GM12878 (cell line): ENCODE results near the gene LAMB1. TPM values are rescaled to one million over a fixed set of nuclear protein-coding genes. Genes with fewer than 3 reads are reported as not detected.

Experiments
- ATAC-seq: fragments of 200-7000 bp; cut with Tn5 transposase; 3 replicates; pipeline ENCODE4 v1.9.1; 2020; ENCODE audit warnings: mild to moderate bottlenecking, moderate library complexity
- BruUV-seq: library from RNA; stranded (reverse); fragments of 400-500 nt; replicated peaks from 2 replicates; lab custom pipeline; 2021; lab: Mats Ljungman, UMichigan
- CTCF ChIA-PET: fragments of 300-600 bp; sonication (Branson Sonifier 250); formaldehyde crosslinking; extraction: SDS; loops from one replicate; lab custom pipeline; 2021; ENCODE audit warnings: inconsistent platforms; lab: Yijun Ruan, JAX
- POLR2A ChIA-PET: fragments of 350-600 bp; formaldehyde crosslinking; extraction: SDS; loops from one replicate; lab custom pipeline; 2021; ENCODE audit warnings: inconsistent platforms; lab: Charles Lee
- RAD21 ChIA-PET: fragments of 300-600 bp; sonication (Branson Sonifier 250); formaldehyde crosslinking; loops from one replicate; lab custom pipeline; 2023; ENCODE audit warnings: antibody characterized with exemption; ENCODE audit not compliant: unreplicated experiment; lab: Charles Lee
- SMC1A ChIA-PET: fragments of 300-600 bp; sonication (Branson Sonifier 250); formaldehyde crosslinking; loops from one replicate; lab custom pipeline; 2023; ENCODE audit not compliant: unreplicated experiment, uncharacterized antibody; lab: Charles Lee
- DNase-seq: peaks from one replicate; pipeline ENCODE4 v3.0.0-alpha.2; 2011; ENCODE audit warnings: low read depth, low spot score
- FAIRE-seq: peaks from 3 replicates; lab custom pipeline; 2011; peaks lifted over from hg19 to GRCh38; lab: Jason Lieb, UNC
- H2AFZ ChIP-seq: 2 replicates; pipeline ENCODE4 v1.6.0; 2011; ENCODE audit warnings: low read depth, low read length, control low read depth; ENCODE audit not compliant: control insufficient read depth
- H3K27ac ChIP-seq: 2 replicates; pipeline ENCODE4 v1.5.1; 2011; ENCODE audit warnings: control low read depth; ENCODE audit not compliant: control insufficient read depth, insufficient read depth
- H3K27me3 ChIP-seq, 2 experiments: replicated peaks in 1 of 2; 2 replicates each; pipeline versions ENCODE4 v1.6.0 to v1.6.1; 2011; ENCODE audit warnings: low read length in 1 of 2; ENCODE audit not compliant: control insufficient read depth in 2 of 2, insufficient read depth in 2 of 2
- H3K36me3 ChIP-seq, 2 experiments: 2 replicates each; pipeline ENCODE4 v1.5.1; 2011; ENCODE audit warnings: low read length in 1 of 2; ENCODE audit not compliant: control insufficient read depth in 2 of 2, insufficient read depth in 2 of 2
- H3K4me1 ChIP-seq: 2 replicates; pipeline ENCODE4 v1.6.1; 2011; ENCODE audit warnings: mild to moderate bottlenecking, low read length, moderate library complexity, mixed read lengths; ENCODE audit not compliant: control insufficient read depth, insufficient read depth
- H3K4me2 ChIP-seq: 2 replicates; pipeline ENCODE4 v1.6.0; 2011; ENCODE audit warnings: control low read depth; ENCODE audit not compliant: control insufficient read depth, insufficient read depth
- H3K4me3 ChIP-seq: fragments of 200-600 bp; sonication (generic); 2 replicates; pipeline ENCODE4 v1.5.1; 2016
- H3K79me2 ChIP-seq: 2 replicates; pipeline ENCODE4 v1.6.0; 2011; ENCODE audit warnings: low read length; ENCODE audit not compliant: control insufficient read depth, insufficient read depth
- H3K9ac ChIP-seq: 2 replicates; pipeline ENCODE4 v1.8.0; 2011; ENCODE audit warnings: low read length, control low read depth, mixed read lengths; ENCODE audit not compliant: control insufficient read depth, insufficient read depth
- H3K9me3 ChIP-seq: replicated peaks from 3 replicates; pipeline ENCODE4 v1.5.1; 2011; ENCODE audit warnings: mild to moderate bottlenecking, low read length; ENCODE audit not compliant: control insufficient read depth, insufficient read depth
- H4K20me1 ChIP-seq: 2 replicates; pipeline ENCODE4 v1.6.0; 2011; ENCODE audit not compliant: control insufficient read depth, insufficient read depth
- BMI1 ChIP-seq: fragments of 450-650 bp; IDR thresholded peaks from 2 replicates; pipeline ENCODE4 v1.6.1; 2016; ENCODE audit warnings: mild to moderate bottlenecking, moderate library complexity, borderline replicate concordance
- E4F1 ChIP-seq: fragments of 450-650 bp; IDR thresholded peaks from 2 replicates; pipeline ENCODE4 v1.6.1; 2018; ENCODE audit warnings: borderline replicate concordance, mild to moderate bottlenecking; ENCODE audit not compliant: partially characterized antibody
- ETV6 ChIP-seq, 2 experiments: fragments of 450-650 bp in 1 of 2; IDR thresholded peaks in 1 of 2; conservative IDR thresholded peaks in 1 of 2; 2 replicates each; pipeline ENCODE4 v1.6.1; 2014; ENCODE audit warnings: antibody characterized with exemption in 1 of 2, borderline replicate concordance in 1 of 2, low read depth in 1 of 2, mild to moderate bottlenecking in 1 of 2, moderate library complexity in 1 of 2
- IRF5 ChIP-seq: fragments of 450-650 bp; IDR thresholded peaks from 2 replicates; pipeline ENCODE4 v1.6.1; 2017; ENCODE audit warnings: borderline replicate concordance
- JUNB ChIP-seq: IDR thresholded peaks from 2 replicates; pipeline ENCODE4 v1.6.1; 2016; ENCODE audit warnings: antibody characterized with exemption, mild to moderate bottlenecking
- MXI1 ChIP-seq: fragments of 150-350 bp; IDR thresholded peaks from 2 replicates; pipeline ENCODE4 v1.6.1; 2011; ENCODE audit warnings: low read depth, mild to moderate bottlenecking, inconsistent platforms, low read length, improper control_type of control experiment
- NFXL1 ChIP-seq: fragments of 450-650 bp; IDR thresholded peaks from 2 replicates; pipeline ENCODE4 v1.6.1; 2017; ENCODE audit warnings: antibody characterized with exemption, mild to moderate bottlenecking, borderline replicate concordance
- RAD51 ChIP-seq: fragments of 450-650 bp; IDR thresholded peaks from 2 replicates; pipeline ENCODE4 v1.6.1; 2016; ENCODE audit warnings: moderate library complexity, mild to moderate bottlenecking, inconsistent platforms
- RB1 ChIP-seq: fragments of 450-650 bp; formaldehyde crosslinking; IDR thresholded peaks from 2 replicates; pipeline ENCODE4 v1.6.1; 2017; ENCODE audit warnings: mild to moderate bottlenecking, borderline replicate concordance
- SIX5 ChIP-seq: IDR thresholded peaks from 2 replicates; pipeline ENCODE4 v1.6.1; 2011; ENCODE audit warnings: mild to moderate bottlenecking, low read depth, low read length, moderate library complexity; ENCODE audit not compliant: severe bottlenecking
- SMAD5 ChIP-seq: IDR thresholded peaks from 2 replicates; pipeline ENCODE4 v1.6.1; 2016; ENCODE audit warnings: antibody characterized with exemption, low read depth
- SRF ChIP-seq, 2 experiments: IDR thresholded peaks; 2 replicates each; pipeline ENCODE4 v1.6.1; 2011; ENCODE audit warnings: low read depth in 2 of 2, low read length in 2 of 2, mild to moderate bottlenecking in 1 of 2, moderate library complexity in 1 of 2
- USF1 ChIP-seq: IDR thresholded peaks from 2 replicates; pipeline ENCODE4 v1.6.1; 2011; ENCODE audit warnings: borderline replicate concordance, low read depth, mild to moderate bottlenecking, moderate library complexity, mixed read lengths, low read length; ENCODE audit not compliant: insufficient read depth; ENCODE audit errors: extremely low read length
- ZNF622 ChIP-seq: fragments of 450-650 bp; IDR thresholded peaks from 2 replicates; pipeline ENCODE4 v1.6.1; 2017; ENCODE audit warnings: mild to moderate bottlenecking, inconsistent platforms
- WGBS: methylation state at CpG from one replicate; pipeline ENCODE4 v1.1.6; 2016; ENCODE audit warnings: low lambda C conversion rate; ENCODE audit not compliant: insufficient replicate concordance, insufficient coverage; ENCODE audit errors: missing lambda C conversion rate; 5-methylcytosine and 5-hydroxymethylcytosine counted together
- in situ Hi-C: fragments of 300-500 bp; cut with MboI; formaldehyde crosslinking; loops from 9 replicates; pipeline ENCODE4 v1.14.3; 2018; ENCODE audit warnings: mixed read lengths
- intact Hi-C: fragments of 100-400 bp; cut with micrococcal nuclease; formaldehyde crosslinking; loops from one replicate; pipeline ENCODE4 v1.14.2; 2022; ENCODE audit not compliant: unreplicated experiment
- polyA plus RNA-seq, 11 experiments: library from polyadenylated mRNA; depleted of rRNA in 4 of 11; unstranded in 6 of 11; stranded (reverse) in 5 of 11; fragments of >200 nt; fragmentation: Nextera tagmentation in 4 of 11; fragmentation: Illumina TruSeq in 1 of 11; extraction: Ambion mirVana in 4 of 11; extraction: Trizol in 1 of 11; gene quantifications; 1 replicate in 1 of 11; 2 replicates in 10 of 11; pipeline versions ENCODE4 v1.2.1 to v1.2.3, GENCODE V29; 2011 to 2016; ENCODE audit warnings: inconsistent platforms in 2 of 11, missing spikeins in 2 of 11, low read depth in 1 of 11
- total RNA-seq, 4 experiments: library from RNA; depleted of rRNA in 3 of 4; stranded (reverse); fragments of >200 nt in 3 of 4; fragmentation: Illumina TruSeq in 1 of 4; extraction: Trizol in 1 of 4; gene quantifications; 2 replicates each; pipeline versions ENCODE4 v1.2.1 to v1.2.3, GENCODE V29; 2013 to 2021
- TF ChIP-seq, protein P1 (sequence below): fragments of 450-650 bp; IDR thresholded peaks from 2 replicates; pipeline ENCODE4 v1.6.1; 2016; ENCODE audit warnings: mild to moderate bottlenecking
- TF ChIP-seq, protein P2 (sequence below): IDR thresholded peaks from 2 replicates; pipeline ENCODE4 v1.6.1; 2012; ENCODE audit warnings: low read depth, low read length, improper control_type of control experiment

LAMB1 gene
- total and polyA plus RNA-seq, 10 of the 15 experiments (the other 5 are each of a cell fraction or from before 2014, with no cell fraction given), result 0.05 to 2.2 (median 1.2) TPM; not detected in 4

- TF ChIP-seq USF1 (no peak), ETV6 (conservative IDR thresholded peaks at IDR 0.05 in 1 of 2, IDR thresholded peaks at IDR 0.05 in 1 of 2; ENCODE audit: borderline replicate concordance in 1 of 2, low read depth in 1 of 2) (no peak), IRF5 (no peak), E4F1 (no peak)
These were observed 26.3 kb downstream of the LAMB1 start (continued) for GRCh38 chr7:107976620-107977019.

GRCh38 chr7:107975394-107976013 lies 27.5 kb downstream of the LAMB1 start:
- FAIRE-seq, result no peak
- ChIA-PET CTCF (no interaction called here), POLR2A (no interaction called here)
- TF ChIP-seq, protein P1, sequence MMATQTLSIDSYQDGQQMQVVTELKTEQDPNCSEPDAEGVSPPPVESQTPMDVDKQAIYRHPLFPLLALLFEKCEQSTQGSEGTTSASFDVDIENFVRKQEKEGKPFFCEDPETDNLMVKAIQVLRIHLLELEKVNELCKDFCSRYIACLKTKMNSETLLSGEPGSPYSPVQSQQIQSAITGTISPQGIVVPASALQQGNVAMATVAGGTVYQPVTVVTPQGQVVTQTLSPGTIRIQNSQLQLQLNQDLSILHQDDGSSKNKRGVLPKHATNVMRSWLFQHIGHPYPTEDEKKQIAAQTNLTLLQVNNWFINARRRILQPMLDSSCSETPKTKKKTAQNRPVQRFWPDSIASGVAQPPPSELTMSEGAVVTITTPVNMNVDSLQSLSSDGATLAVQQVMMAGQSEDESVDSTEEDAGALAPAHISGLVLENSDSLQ, result no peak
- no peak for TF ChIP-seq NFXL1
- TF ChIP-seq RAD51, result no peak
- TF ChIP-seq SMAD5, result no peak
- TF ChIP-seq, protein P2, sequence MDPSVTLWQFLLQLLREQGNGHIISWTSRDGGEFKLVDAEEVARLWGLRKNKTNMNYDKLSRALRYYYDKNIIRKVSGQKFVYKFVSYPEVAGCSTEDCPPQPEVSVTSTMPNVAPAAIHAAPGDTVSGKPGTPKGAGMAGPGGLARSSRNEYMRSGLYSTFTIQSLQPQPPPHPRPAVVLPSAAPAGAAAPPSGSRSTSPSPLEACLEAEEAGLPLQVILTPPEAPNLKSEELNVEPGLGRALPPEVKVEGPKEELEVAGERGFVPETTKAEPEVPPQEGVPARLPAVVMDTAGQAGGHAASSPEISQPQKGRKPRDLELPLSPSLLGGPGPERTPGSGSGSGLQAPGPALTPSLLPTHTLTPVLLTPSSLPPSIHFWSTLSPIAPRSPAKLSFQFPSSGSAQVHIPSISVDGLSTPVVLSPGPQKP, result no peak
- no peak for TF ChIP-seq MXI1
- no peak for TF ChIP-seq JUNB
- TF ChIP-seq SIX5, result no peak
- no peak for TF ChIP-seq RB1
- no peak for TF ChIP-seq ZNF622
- TF ChIP-seq SRF (IDR thresholded peaks at IDR 0.05; ENCODE audit: low read depth in 2 of 2, low read length in 2 of 2), result no peak
- TF ChIP-seq BMI1, result no peak

More at GRCh38 chr7:107975394-107976013, 27.5 kb downstream of the LAMB1 start:
- H3K27ac ChIP-seq, result no peak overlapping the region
- RAD21 ChIA-PET, result no interaction called here
- in situ Hi-C loops (no loop called here), intact Hi-C loops (no loop called here)
- H3K4me3 ChIP-seq, result no peak overlapping the region
- H3K4me2 ChIP-seq, result no peak overlapping the region
- 55% methylated on average over 13 of the region's 13 CpGs for WGBS
- peaks cover 0 to 1% of the 10 kb centered on the region in 2 experiments; a peak in 2 of 4 replicates for H3K27me3 ChIP-seq
- no TSS peak for BruUV-seq
- H2AFZ ChIP-seq, result no peak overlapping the region
- no peak overlapping the region for H3K9ac ChIP-seq
- SMC1A ChIA-PET, result no interaction called here
- H4K20me1 ChIP-seq, result no peaks in the 10 kb centered on the region
- no peaks in the 10 kb centered on the region for H3K36me3 ChIP-seq
- DNase-seq (no peak), ATAC-seq (no peak)
- H3K4me1 ChIP-seq, result no peaks in the 10 kb centered on the region
- H3K9me3 ChIP-seq, result no peaks in the 10 kb centered on the region
- H3K79me2 ChIP-seq, result no peaks in the 10 kb centered on the region
